NB4 (cell line): ENCODE results near the gene CPE.

ENCODE experiments used
- MAX ChIP-seq: IDR thresholded peaks from 2 replicates; pipeline ENCODE4 v1.6.1; 2011; ENCODE audit warnings: low read depth, low read length
- MYC ChIP-seq: IDR thresholded peaks from 2 replicates; pipeline ENCODE4 v1.6.1; 2011; ENCODE audit warnings: low read depth, low read length
- POLR2A ChIP-seq: IDR thresholded peaks from 2 replicates; pipeline ENCODE4 v1.6.1; 2011; ENCODE audit warnings: mild to moderate bottlenecking; ENCODE audit not compliant: insufficient read length; ENCODE audit errors: extremely low read depth
- TF ChIP-seq, protein P1 (sequence below): IDR thresholded peaks from one replicate; pipeline ENCODE4 v1.5.1; 2012; ENCODE audit warnings: low read depth, low read length

GRCh38 chr4:165380805-165381204 is 2.0 kb downstream of the CPE start:
- TF ChIP-seq, protein P1, sequence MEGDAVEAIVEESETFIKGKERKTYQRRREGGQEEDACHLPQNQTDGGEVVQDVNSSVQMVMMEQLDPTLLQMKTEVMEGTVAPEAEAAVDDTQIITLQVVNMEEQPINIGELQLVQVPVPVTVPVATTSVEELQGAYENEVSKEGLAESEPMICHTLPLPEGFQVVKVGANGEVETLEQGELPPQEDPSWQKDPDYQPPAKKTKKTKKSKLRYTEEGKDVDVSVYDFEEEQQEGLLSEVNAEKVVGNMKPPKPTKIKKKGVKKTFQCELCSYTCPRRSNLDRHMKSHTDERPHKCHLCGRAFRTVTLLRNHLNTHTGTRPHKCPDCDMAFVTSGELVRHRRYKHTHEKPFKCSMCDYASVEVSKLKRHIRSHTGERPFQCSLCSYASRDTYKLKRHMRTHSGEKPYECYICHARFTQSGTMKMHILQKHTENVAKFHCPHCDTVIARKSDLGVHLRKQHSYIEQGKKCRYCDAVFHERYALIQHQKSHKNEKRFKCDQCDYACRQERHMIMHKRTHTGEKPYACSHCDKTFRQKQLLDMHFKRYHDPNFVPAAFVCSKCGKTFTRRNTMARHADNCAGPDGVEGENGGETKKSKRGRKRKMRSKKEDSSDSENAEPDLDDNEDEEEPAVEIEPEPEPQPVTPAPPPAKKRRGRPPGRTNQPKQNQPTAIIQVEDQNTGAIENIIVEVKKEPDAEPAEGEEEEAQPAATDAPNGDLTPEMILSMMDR = no peak
- TF ChIP-seq POLR2A (no peak), MAX (no peak), MYC (no peak)
